DOHH2 (cell line): ENCODE measurements around the gene ACLY.

Experiments used
- EZH2phosphoT487 ChIP-seq: fragments of 200-600 bp; sonication (generic); IDR thresholded peaks from 2 replicates; pipeline ENCODE4 v1.6.1; 2017; ENCODE audit warnings: borderline replicate concordance, mild to moderate bottlenecking, antibody characterized with exemption, low read length, moderate library complexity, mixed read lengths
- TF ChIP-seq, protein P1 (sequence below): fragments of 200-600 bp; sonication (generic); IDR thresholded peaks from one replicate; pipeline ENCODE4 v1.5.1; 2014; ENCODE audit warnings: antibody characterized with exemption, mild to moderate bottlenecking, low read depth, low read length; ENCODE audit not compliant: poor library complexity, severe bottlenecking

DNA sequence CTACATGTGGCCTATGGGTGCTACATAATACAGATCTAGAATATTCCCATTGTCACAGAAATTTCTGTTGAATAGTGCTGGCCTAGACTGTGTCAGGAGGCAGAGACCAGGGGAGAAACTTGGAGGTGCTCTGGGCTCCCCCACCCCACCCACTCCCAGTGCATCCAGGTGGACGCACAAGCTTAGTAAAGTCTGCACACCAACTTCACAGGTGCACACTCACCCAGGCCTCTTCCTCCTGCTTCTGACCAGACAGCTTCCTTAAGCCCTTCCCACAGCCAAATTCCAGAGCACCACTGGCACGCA, 40.2 kb upstream of the ACLY start:
- TF ChIP-seq, protein P1, sequence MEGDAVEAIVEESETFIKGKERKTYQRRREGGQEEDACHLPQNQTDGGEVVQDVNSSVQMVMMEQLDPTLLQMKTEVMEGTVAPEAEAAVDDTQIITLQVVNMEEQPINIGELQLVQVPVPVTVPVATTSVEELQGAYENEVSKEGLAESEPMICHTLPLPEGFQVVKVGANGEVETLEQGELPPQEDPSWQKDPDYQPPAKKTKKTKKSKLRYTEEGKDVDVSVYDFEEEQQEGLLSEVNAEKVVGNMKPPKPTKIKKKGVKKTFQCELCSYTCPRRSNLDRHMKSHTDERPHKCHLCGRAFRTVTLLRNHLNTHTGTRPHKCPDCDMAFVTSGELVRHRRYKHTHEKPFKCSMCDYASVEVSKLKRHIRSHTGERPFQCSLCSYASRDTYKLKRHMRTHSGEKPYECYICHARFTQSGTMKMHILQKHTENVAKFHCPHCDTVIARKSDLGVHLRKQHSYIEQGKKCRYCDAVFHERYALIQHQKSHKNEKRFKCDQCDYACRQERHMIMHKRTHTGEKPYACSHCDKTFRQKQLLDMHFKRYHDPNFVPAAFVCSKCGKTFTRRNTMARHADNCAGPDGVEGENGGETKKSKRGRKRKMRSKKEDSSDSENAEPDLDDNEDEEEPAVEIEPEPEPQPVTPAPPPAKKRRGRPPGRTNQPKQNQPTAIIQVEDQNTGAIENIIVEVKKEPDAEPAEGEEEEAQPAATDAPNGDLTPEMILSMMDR = no peak
- TF ChIP-seq EZH2phosphoT487 = no peak
